ENCODE data around the gene LRRC56. TPM values are rescaled to one million over a fixed set of nuclear protein-coding genes. Genes with fewer than 3 reads are reported as not detected.

Gene LRRC56
- polyA plus RNA-seq, 1 donor (not counting 4 experiments of a cell fraction or from before 2014, with no cell fraction given), result 0.28 TPM

DNA sequence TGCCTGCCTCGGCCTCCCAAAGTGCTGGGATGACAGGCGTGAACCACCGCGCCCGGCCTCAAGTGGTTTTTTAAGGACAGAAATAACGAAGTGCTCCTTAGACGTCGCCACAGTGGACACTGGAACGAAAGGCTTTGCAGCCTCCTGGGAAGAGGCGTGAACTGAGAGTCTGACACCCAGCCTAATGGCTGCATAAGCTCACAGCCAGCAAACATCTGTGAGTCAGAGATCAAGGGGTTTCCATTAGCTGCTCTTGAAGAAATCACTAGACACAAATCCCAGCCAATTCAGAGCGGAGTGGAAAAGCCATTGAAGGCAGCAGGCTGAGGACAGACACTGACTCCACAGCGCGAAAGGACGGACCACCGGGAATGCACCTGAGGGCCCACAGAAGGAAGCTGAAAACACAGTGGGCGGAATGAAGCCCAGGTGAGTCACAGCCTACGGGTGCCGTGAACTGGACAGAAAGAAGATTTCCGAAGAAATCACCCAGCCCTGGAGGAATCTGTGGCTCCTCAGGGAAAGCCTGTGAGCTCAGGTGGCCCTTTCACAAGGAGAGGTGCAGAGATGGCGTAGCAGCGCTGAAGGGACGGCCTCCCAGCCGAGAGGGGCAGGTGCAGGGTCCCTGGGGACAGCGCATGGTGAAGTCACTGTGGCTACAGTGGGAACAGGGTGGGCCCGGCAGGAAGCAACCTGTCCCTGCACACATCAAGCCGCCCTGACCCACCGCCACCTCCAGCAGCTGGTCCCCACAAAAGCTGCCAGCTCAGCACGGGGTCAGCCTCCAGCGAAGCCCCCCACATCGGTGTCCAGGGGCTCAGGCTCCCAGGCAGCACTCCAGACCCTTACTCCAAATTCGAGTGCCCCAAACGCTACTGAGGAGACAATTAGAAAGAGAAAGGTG, 11.6 kb downstream of the LRRC56 start:
- H3K4me3 ChIP-seq (ENCODE audit: control insufficient read depth in 2 of 3, extremely low read depth in 1 of 3, insufficient read depth in 2 of 3, low read depth in 1 of 3, low read length in 3 of 3), result no peak overlapping the region
- H3K27me3 ChIP-seq (ENCODE audit: control insufficient read depth, extremely low read depth, insufficient read depth, low read length), result peaks cover 13% of the 10 kb centered on the region
- no peak overlapping the region for H3K27ac ChIP-seq (ENCODE audit: control insufficient read depth, insufficient read depth, low read length)
- H3K9me3 ChIP-seq (ENCODE audit: control insufficient read depth, low read depth, low read length), result no peaks in the 10 kb centered on the region
- H3K9me1 ChIP-seq (ENCODE audit: control insufficient read depth, extremely low read depth, insufficient read depth, low read length), result no peaks in the 10 kb centered on the region
- no peaks in the 10 kb centered on the region for H3K4me1 ChIP-seq (ENCODE audit: control insufficient read depth, extremely low read depth, insufficient read depth, low read length)
- H4K20me1 ChIP-seq (ENCODE audit: control insufficient read depth, extremely low read depth, insufficient read depth, low read length), result no peaks in the 10 kb centered on the region
- H3K9ac ChIP-seq (ENCODE audit: control insufficient read depth, extremely low read depth, insufficient read depth, low read length), result no peak overlapping the region
- no peak overlapping the region for H2AFZ ChIP-seq (ENCODE audit: control insufficient read depth, low read length)
- no peak overlapping the region for H3K4me2 ChIP-seq (ENCODE audit: control insufficient read depth, extremely low read depth, insufficient read depth, low read depth, low read length)
- dilution Hi-C loops (cut with MboI; ENCODE audit: extremely low pct_ligation_motif_present, low sequenced_read_pairs), result no loop called here
- H3K79me2 ChIP-seq (ENCODE audit: control insufficient read depth, insufficient read depth, low read length), result no peaks in the 10 kb centered on the region
- FAIRE-seq (no peak), DNase-seq (ENCODE audit: low read depth, low spot score) (no peak)
- H3K36me3 ChIP-seq (ENCODE audit: control insufficient read depth in 2 of 2, extremely low read depth in 1 of 2, insufficient read depth in 2 of 2, low read length in 2 of 2), result no peaks in the 10 kb centered on the region
- TF ChIP-seq EZH2 (IDR thresholded peaks at IDR 0.05; ENCODE audit: low read length), result no peak
- TF ChIP-seq, protein P1, sequence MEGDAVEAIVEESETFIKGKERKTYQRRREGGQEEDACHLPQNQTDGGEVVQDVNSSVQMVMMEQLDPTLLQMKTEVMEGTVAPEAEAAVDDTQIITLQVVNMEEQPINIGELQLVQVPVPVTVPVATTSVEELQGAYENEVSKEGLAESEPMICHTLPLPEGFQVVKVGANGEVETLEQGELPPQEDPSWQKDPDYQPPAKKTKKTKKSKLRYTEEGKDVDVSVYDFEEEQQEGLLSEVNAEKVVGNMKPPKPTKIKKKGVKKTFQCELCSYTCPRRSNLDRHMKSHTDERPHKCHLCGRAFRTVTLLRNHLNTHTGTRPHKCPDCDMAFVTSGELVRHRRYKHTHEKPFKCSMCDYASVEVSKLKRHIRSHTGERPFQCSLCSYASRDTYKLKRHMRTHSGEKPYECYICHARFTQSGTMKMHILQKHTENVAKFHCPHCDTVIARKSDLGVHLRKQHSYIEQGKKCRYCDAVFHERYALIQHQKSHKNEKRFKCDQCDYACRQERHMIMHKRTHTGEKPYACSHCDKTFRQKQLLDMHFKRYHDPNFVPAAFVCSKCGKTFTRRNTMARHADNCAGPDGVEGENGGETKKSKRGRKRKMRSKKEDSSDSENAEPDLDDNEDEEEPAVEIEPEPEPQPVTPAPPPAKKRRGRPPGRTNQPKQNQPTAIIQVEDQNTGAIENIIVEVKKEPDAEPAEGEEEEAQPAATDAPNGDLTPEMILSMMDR (optimal IDR thresholded peaks at IDR 0.05 in 1 of 3, IDR thresholded peaks at IDR 0.05 in 1 of 3, conservative IDR thresholded peaks at IDR 0.05 in 1 of 3; ENCODE audit: extremely low read depth in 1 of 3, insufficient read depth in 2 of 3, low read length in 3 of 3), result no peak

DNA sequence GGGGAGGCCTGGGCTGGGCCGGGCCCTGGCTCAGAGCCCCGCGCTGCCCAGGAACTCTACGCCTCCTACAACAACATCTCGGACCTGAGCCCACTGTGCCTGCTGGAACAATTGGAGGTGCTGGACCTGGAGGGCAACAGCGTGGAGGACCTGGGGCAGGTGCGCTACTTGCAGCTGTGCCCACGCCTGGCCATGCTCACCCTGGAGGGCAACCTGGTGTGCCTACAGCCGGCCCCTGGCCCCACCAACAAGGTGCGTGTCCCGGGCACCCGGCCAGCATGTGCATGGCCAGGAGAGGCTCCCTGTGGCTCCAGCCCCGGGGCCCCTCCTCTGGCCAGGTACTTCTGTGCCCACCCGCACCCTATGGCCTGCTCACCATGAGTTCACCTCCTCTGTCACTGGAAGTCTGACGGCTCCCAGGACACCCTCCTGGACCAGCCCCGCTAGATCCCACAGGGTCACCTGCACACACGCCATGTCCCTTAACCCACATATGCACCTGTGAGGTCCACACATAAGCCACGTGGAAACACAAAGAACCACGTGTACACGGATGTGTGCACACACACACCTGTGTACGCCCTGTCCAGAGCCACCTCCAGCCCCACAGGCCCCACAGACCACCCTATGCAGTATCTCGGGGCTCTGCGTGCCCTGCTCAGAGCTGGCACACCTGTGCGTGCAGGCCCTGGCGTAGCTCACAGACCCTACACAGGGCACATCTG, 12.9 kb downstream of the LRRC56 start:
- Histone ChIP-seq H3K27ac (ENCODE audit: control insufficient read depth, insufficient read depth, low read length) (no peak overlapping the region), H3K9ac (ENCODE audit: control insufficient read depth, extremely low read depth, insufficient read depth, low read length) (no peak overlapping the region), H3K79me2 (ENCODE audit: control insufficient read depth, insufficient read depth, low read length) (no peaks in the 10 kb centered on the region), H3K27me3 (ENCODE audit: control insufficient read depth, extremely low read depth, insufficient read depth, low read length) (peaks cover 11% of the 10 kb centered on the region), H4K20me1 (ENCODE audit: control insufficient read depth, extremely low read depth, insufficient read depth, low read length) (no peaks in the 10 kb centered on the region), H3K4me1 (ENCODE audit: control insufficient read depth, extremely low read depth, insufficient read depth, low read length) (no peaks in the 10 kb centered on the region), H3K4me3 (ENCODE audit: control insufficient read depth in 2 of 3, extremely low read depth in 1 of 3, insufficient read depth in 2 of 3, low read depth in 1 of 3, low read length in 3 of 3) (no peak overlapping the region), H3K36me3 (ENCODE audit: control insufficient read depth in 2 of 2, extremely low read depth in 1 of 2, insufficient read depth in 2 of 2, low read length in 2 of 2) (no peaks in the 10 kb centered on the region), H3K9me1 (ENCODE audit: control insufficient read depth, extremely low read depth, insufficient read depth, low read length) (no peaks in the 10 kb centered on the region), H3K9me3 (ENCODE audit: control insufficient read depth, low read depth, low read length) (no peaks in the 10 kb centered on the region), H3K4me2 (ENCODE audit: control insufficient read depth, extremely low read depth, insufficient read depth, low read depth, low read length) (no peak overlapping the region), H2AFZ (ENCODE audit: control insufficient read depth, low read length) (no peak overlapping the region)
- DNase-seq (ENCODE audit: low read depth, low spot score), result no peak
- dilution Hi-C loops (cut with MboI; ENCODE audit: extremely low pct_ligation_motif_present, low sequenced_read_pairs), result no loop called here
- no peak for TF ChIP-seq EZH2 (IDR thresholded peaks at IDR 0.05; ENCODE audit: low read length)
- TF ChIP-seq, protein P1 (optimal IDR thresholded peaks at IDR 0.05 in 1 of 3, IDR thresholded peaks at IDR 0.05 in 1 of 3, conservative IDR thresholded peaks at IDR 0.05 in 1 of 3; ENCODE audit: extremely low read depth in 1 of 3, insufficient read depth in 2 of 3, low read length in 3 of 3), result no peak
- no peak for FAIRE-seq
